GM21786 (cell line): ENCODE results near the gene TFB1M.
"Not testable (repeated sequence)": the region's sequence is repeated elsewhere in the genome, so short reads cannot be mapped to it uniquely, and the experiment has no call there.

Experiments
- ATAC-seq: cut with Tn5 transposase; IDR thresholded peaks from one replicate; pipeline ENCODE4 v1.9.1; 2021; ENCODE audit not compliant: unreplicated experiment

TFB1M gene

GRCh38 chr6:155244434-155244833, 69.8 kb downstream of the TFB1M start:
- ATAC-seq = no peak

GRCh38 chr6:155241966-155242365, 72.3 kb downstream of the TFB1M start:
- no peak for ATAC-seq

- no peak for ATAC-seq
Observed at GRCh38 chr6:155240905-155241600, 73.2 kb downstream of the TFB1M start.

- ATAC-seq = no peak
Observed at GRCh38 chr6:155237613-155238012, 76.7 kb downstream of the TFB1M start.

- no peak for ATAC-seq
Observed at GRCh38 chr6:155235087-155235486, 79.2 kb downstream of the TFB1M start.

GRCh38 chr6:155234687-155235086, 79.6 kb downstream of the TFB1M start:
- no peak for ATAC-seq

GRCh38 chr6:155234167-155234566, 80.1 kb downstream of the TFB1M start:
- no peak for ATAC-seq

GRCh38 chr6:155232848-155233247, 81.4 kb downstream of the TFB1M start:
- ATAC-seq = no peak

GRCh38 chr6:155230975-155231374, 83.3 kb downstream of the TFB1M start:
- ATAC-seq = not testable (repeated sequence)

- ATAC-seq = no peak
Observed at GRCh38 chr6:155228546-155229166, 85.6 kb downstream of the TFB1M start.

GRCh38 chr6:155227046-155227445, 87.2 kb downstream of the TFB1M start:
- ATAC-seq = no peak

- no peak for ATAC-seq
Observed at GRCh38 chr6:155224618-155225017, 89.7 kb downstream of the TFB1M start.

GRCh38 chr6:155223646-155224451, 90.4 kb downstream of the TFB1M start:
- peak; percentile 97 for ATAC-seq

GRCh38 chr6:155222506-155222905, 91.8 kb downstream of the TFB1M start:
- ATAC-seq = no peak

- ATAC-seq = no peak
Observed at GRCh38 chr6:155221086-155221485, 93.2 kb downstream of the TFB1M start.

GRCh38 chr6:155219858-155220301, 94.4 kb downstream of the TFB1M start:
- no peak for ATAC-seq

- ATAC-seq = no peak
Observed at GRCh38 chr6:155219299-155219698, 95.0 kb downstream of the TFB1M start.

GRCh38 chr6:155218711-155219110, 95.6 kb downstream of the TFB1M start:
- ATAC-seq = not testable (repeated sequence)

GRCh38 chr6:155216312-155217046, 97.8 kb downstream of the TFB1M start:
- ATAC-seq = no peak

GRCh38 chr6:155215906-155216305, 98.4 kb downstream of the TFB1M start:
- ATAC-seq = no peak
